ENCODE data around the gene PKHD1. TPM values are rescaled to one million over a fixed set of nuclear protein-coding genes. Genes with fewer than 3 reads are reported as not detected.

Gene PKHD1
- total RNA-seq, 1 experiment from 2014 or later, result not detected

DNA sequence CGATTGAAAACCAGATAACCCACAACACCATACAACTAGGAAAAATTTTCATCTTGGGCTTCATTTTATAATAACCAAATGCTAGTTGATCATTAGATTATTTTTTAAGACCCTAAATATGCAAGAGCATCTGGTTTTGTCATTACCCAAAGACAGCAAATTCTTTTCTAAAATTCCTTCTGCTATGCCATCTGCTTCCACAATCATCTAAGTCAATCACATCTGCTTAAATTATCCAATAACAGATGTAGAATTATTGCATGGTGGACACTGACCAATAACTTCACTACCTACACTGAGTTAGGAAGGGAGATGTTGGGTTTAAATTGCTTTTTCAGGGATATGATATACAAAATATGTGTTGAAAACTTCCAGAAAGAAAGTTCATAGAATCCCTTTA lies 41.9 kb downstream of the PKHD1 start:
- BruUV-seq (replicated peaks), result no TSS peak
- H3K36me3 ChIP-seq (ENCODE audit: control insufficient read depth, insufficient read depth, low read length), result no peaks in the 10 kb centered on the region
- ChIA-PET POLR2A (no interaction called here), CTCF (no interaction called here)
- no peak overlapping the region for H3K27ac ChIP-seq (ENCODE audit: low read length)
- ATAC-seq, result no peak
- intact Hi-C loops (cut with micrococcal nuclease; ENCODE audit: unreplicated experiment), result no loop called here
- H3K4me1 ChIP-seq (ENCODE audit: control insufficient read depth, insufficient read depth, low read length), result no peaks in the 10 kb centered on the region
- DNase-seq (ENCODE audit: low read depth, low spot score), result no peak
- H3K27me3 ChIP-seq (ENCODE audit: control insufficient read depth, insufficient read depth, low read length), result 0 out of 2 replicates have a peak, but pooled peaks cover 3% of the 10 kb centered on the region
- H3K9me3 ChIP-seq (ENCODE audit: control insufficient read depth, insufficient read depth, low read depth, low read length), result no peaks in the 10 kb centered on the region
- in situ Hi-C loops (cut with HindIII; ENCODE audit: low pct_unique_long_range_greater_than_20kb, low sequenced_read_pairs), result no loop called here
- TF ChIP-seq, protein P1, sequence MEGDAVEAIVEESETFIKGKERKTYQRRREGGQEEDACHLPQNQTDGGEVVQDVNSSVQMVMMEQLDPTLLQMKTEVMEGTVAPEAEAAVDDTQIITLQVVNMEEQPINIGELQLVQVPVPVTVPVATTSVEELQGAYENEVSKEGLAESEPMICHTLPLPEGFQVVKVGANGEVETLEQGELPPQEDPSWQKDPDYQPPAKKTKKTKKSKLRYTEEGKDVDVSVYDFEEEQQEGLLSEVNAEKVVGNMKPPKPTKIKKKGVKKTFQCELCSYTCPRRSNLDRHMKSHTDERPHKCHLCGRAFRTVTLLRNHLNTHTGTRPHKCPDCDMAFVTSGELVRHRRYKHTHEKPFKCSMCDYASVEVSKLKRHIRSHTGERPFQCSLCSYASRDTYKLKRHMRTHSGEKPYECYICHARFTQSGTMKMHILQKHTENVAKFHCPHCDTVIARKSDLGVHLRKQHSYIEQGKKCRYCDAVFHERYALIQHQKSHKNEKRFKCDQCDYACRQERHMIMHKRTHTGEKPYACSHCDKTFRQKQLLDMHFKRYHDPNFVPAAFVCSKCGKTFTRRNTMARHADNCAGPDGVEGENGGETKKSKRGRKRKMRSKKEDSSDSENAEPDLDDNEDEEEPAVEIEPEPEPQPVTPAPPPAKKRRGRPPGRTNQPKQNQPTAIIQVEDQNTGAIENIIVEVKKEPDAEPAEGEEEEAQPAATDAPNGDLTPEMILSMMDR (IDR thresholded peaks at IDR 0.05), result no peak
- TF ChIP-seq SIN3A (IDR thresholded peaks at IDR 0.05; ENCODE audit: borderline replicate concordance, insufficient read depth, low read depth, low read length) (no peak), POLR2AphosphoS5 (IDR thresholded peaks at IDR 0.05; ENCODE audit: low read depth, low read length) (no peak), TCF7L2 (IDR thresholded peaks at IDR 0.05; ENCODE audit: low read depth, low read length) (no peak)
- TF ChIP-seq, protein P2, sequence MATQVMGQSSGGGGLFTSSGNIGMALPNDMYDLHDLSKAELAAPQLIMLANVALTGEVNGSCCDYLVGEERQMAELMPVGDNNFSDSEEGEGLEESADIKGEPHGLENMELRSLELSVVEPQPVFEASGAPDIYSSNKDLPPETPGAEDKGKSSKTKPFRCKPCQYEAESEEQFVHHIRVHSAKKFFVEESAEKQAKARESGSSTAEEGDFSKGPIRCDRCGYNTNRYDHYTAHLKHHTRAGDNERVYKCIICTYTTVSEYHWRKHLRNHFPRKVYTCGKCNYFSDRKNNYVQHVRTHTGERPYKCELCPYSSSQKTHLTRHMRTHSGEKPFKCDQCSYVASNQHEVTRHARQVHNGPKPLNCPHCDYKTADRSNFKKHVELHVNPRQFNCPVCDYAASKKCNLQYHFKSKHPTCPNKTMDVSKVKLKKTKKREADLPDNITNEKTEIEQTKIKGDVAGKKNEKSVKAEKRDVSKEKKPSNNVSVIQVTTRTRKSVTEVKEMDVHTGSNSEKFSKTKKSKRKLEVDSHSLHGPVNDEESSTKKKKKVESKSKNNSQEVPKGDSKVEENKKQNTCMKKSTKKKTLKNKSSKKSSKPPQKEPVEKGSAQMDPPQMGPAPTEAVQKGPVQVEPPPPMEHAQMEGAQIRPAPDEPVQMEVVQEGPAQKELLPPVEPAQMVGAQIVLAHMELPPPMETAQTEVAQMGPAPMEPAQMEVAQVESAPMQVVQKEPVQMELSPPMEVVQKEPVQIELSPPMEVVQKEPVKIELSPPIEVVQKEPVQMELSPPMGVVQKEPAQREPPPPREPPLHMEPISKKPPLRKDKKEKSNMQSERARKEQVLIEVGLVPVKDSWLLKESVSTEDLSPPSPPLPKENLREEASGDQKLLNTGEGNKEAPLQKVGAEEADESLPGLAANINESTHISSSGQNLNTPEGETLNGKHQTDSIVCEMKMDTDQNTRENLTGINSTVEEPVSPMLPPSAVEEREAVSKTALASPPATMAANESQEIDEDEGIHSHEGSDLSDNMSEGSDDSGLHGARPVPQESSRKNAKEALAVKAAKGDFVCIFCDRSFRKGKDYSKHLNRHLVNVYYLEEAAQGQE (IDR thresholded peaks at IDR 0.05; ENCODE audit: insufficient read depth in 1 of 2, low read depth in 2 of 2, low read length in 1 of 2), result no peak
- H3K4me3 ChIP-seq (ENCODE audit: low read depth in 2 of 2, low read length in 2 of 2), result no peak overlapping the region

DNA sequence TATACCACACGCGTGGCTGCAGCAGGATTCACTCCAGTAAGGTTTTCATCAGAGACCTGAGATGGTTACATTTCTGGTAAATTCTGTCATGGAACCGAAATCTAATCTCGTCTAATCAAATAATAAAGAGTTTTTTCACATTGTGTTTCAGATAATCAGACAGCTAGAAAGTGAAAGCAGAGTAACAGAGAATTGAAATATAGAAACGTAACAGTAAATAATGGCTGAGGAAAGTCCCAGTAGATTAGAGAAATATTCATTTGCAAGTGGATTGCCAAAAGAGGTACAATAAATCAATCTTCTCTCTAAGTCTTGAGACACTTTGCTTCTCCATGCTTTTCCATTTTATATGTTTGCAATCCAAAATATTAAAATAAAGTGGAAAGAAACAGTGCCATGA lies 42.4 kb downstream of the PKHD1 start:
- no peak overlapping the region for H3K4me3 ChIP-seq (ENCODE audit: low read depth in 2 of 2, low read length in 2 of 2)
- H3K4me1 ChIP-seq (ENCODE audit: control insufficient read depth, insufficient read depth, low read length), result no peaks in the 10 kb centered on the region
- H3K27me3 ChIP-seq (ENCODE audit: control insufficient read depth, insufficient read depth, low read length), result 0 out of 2 replicates have a peak, but pooled peaks cover 3% of the 10 kb centered on the region
- intact Hi-C loops (cut with micrococcal nuclease; ENCODE audit: unreplicated experiment), result no loop called here
- no TSS peak for BruUV-seq (replicated peaks)
- no peak overlapping the region for H3K27ac ChIP-seq (ENCODE audit: low read length)
- no peak for DNase-seq (ENCODE audit: low read depth, low spot score)
- CTCF ChIA-PET, result no interaction called here
- TF ChIP-seq, protein P2 (IDR thresholded peaks at IDR 0.05; ENCODE audit: insufficient read depth in 1 of 2, low read depth in 2 of 2, low read length in 1 of 2), result no peak
- no peak for TF ChIP-seq SIN3A (IDR thresholded peaks at IDR 0.05; ENCODE audit: borderline replicate concordance, insufficient read depth, low read depth, low read length)
- H3K36me3 ChIP-seq (ENCODE audit: control insufficient read depth, insufficient read depth, low read length), result no peaks in the 10 kb centered on the region
- no peak for ATAC-seq
- H3K9me3 ChIP-seq (ENCODE audit: control insufficient read depth, insufficient read depth, low read depth, low read length), result no peaks in the 10 kb centered on the region
- POLR2A ChIA-PET, result no interaction called here
- in situ Hi-C loops (cut with HindIII; ENCODE audit: low pct_unique_long_range_greater_than_20kb, low sequenced_read_pairs), result no loop called here
